ENCODE measurements around the gene PTPRD.

DNA sequence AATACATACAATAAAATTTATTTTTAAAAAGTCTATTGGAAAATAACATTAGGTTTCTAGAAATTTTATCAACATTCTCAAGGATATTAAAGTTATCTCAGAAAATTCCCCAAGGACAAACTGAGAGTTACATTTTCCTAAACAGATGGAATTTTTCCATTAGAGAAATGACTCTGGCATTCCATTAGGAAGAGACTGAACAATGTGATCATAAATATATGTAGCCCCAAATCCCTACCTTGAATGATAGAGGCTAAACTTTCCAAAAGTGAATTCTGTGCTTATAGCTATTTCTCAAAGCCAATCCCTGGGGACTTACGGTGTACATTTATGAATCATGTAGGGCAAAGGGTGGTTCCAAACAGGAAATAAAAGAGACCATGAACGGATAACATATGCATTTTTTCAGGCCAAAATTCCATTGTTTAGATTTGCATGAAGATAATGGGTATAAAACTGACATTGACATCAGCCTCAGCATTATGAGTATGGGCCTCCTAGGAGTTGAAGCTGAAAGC lies 1632.2 kb downstream of the PTPRD start:
- TF ChIP-seq, protein P1, sequence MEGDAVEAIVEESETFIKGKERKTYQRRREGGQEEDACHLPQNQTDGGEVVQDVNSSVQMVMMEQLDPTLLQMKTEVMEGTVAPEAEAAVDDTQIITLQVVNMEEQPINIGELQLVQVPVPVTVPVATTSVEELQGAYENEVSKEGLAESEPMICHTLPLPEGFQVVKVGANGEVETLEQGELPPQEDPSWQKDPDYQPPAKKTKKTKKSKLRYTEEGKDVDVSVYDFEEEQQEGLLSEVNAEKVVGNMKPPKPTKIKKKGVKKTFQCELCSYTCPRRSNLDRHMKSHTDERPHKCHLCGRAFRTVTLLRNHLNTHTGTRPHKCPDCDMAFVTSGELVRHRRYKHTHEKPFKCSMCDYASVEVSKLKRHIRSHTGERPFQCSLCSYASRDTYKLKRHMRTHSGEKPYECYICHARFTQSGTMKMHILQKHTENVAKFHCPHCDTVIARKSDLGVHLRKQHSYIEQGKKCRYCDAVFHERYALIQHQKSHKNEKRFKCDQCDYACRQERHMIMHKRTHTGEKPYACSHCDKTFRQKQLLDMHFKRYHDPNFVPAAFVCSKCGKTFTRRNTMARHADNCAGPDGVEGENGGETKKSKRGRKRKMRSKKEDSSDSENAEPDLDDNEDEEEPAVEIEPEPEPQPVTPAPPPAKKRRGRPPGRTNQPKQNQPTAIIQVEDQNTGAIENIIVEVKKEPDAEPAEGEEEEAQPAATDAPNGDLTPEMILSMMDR (conservative IDR thresholded peaks at IDR 0.05; ENCODE audit: low read length), result no peak
- TF ChIP-seq EZH2phosphoT487 (IDR thresholded peaks at IDR 0.05; ENCODE audit: borderline replicate concordance, low read depth, low read length), result no peak

All from OCI-LY7 (cell line).